Osteoblast (primary cell): ENCODE results near the gene DRD3. TPM values are rescaled to one million over a fixed set of nuclear protein-coding genes. Genes with fewer than 3 reads are reported as not detected.

ENCODE experiments used
- DNase-seq: peaks from one replicate; pipeline ENCODE4 v3.0.0; 2011; ENCODE audit warnings: low spot score, mixed read lengths; ENCODE audit not compliant: insufficient read length; ENCODE audit errors: missing footprints
- H2AFZ ChIP-seq: 2 replicates; pipeline ENCODE4 v1.6.0; 2011; ENCODE audit warnings: mild to moderate bottlenecking, low read length
- H3K27ac ChIP-seq: 2 replicates; pipeline ENCODE4 v1.5.1; 2011; ENCODE audit warnings: mild to moderate bottlenecking, low read depth, low read length, moderate library complexity
- H3K27me3 ChIP-seq: 2 replicates; pipeline ENCODE4 v1.6.0; 2012; ENCODE audit warnings: mild to moderate bottlenecking, control low read depth, inconsistent platforms, low read length, moderate library complexity; ENCODE audit not compliant: insufficient read depth
- H3K36me3 ChIP-seq: 2 replicates; pipeline ENCODE4 v1.5.1; 2011; ENCODE audit warnings: mild to moderate bottlenecking, low read length, control low read depth, moderate library complexity; ENCODE audit not compliant: insufficient read depth
- H3K4me1 ChIP-seq: 2 replicates; pipeline ENCODE4 v1.5.1; 2011; ENCODE audit warnings: mild to moderate bottlenecking, low read length, control low read depth, moderate library complexity; ENCODE audit not compliant: insufficient read depth
- H3K4me2 ChIP-seq: 2 replicates; pipeline ENCODE4 v1.6.0; 2011; ENCODE audit warnings: mild to moderate bottlenecking, low read length; ENCODE audit not compliant: insufficient read depth
- H3K4me3 ChIP-seq: fragments of 200-600 bp; sonication (generic); 3 replicates; pipeline ENCODE4 v1.5.1; 2012; ENCODE audit warnings: mild to moderate bottlenecking, low read length, inconsistent platforms; ENCODE audit not compliant: insufficient read depth
- H3K79me2 ChIP-seq: 2 replicates; pipeline ENCODE4 v1.6.0; 2012; ENCODE audit warnings: mild to moderate bottlenecking, low read length, control low read depth, inconsistent platforms; ENCODE audit not compliant: insufficient read depth
- H3K9me3 ChIP-seq: 2 replicates; pipeline ENCODE4 v1.5.1; 2011; ENCODE audit warnings: low read depth, low read length, control low read depth
- H4K20me1 ChIP-seq: 2 replicates; pipeline ENCODE4 v1.6.0; 2012; ENCODE audit warnings: mild to moderate bottlenecking, low read length, control low read depth; ENCODE audit not compliant: insufficient read depth
- CTCF ChIP-seq: IDR thresholded peaks from 2 replicates; pipeline ENCODE4 v1.5.1; 2011; ENCODE audit warnings: mild to moderate bottlenecking, low read depth, low read length, moderate library complexity; ENCODE audit errors: extremely low read depth
- total RNA-seq: library from RNA; depleted of rRNA; stranded (reverse); fragments of >200 nt; gene quantifications from 2 replicates; pipeline ENCODE4 v1.2.3, GENCODE V29; 2012

The DRD3 gene
- total RNA-seq, 1 donor = not detected

- H3K27me3 ChIP-seq = no peaks in the 10 kb centered on the region
- no peak overlapping the region for H2AFZ ChIP-seq
- peaks cover 17% of the 10 kb centered on the region for H3K4me1 ChIP-seq
- H3K79me2 ChIP-seq = no peaks in the 10 kb centered on the region
- peaks cover 47% of the 10 kb centered on the region for H3K36me3 ChIP-seq
- no peaks in the 10 kb centered on the region for H3K9me3 ChIP-seq
- no peak overlapping the region for H3K4me3 ChIP-seq
- no peaks in the 10 kb centered on the region for H4K20me1 ChIP-seq
- no peak overlapping the region for H3K27ac ChIP-seq
- TF ChIP-seq CTCF = no peak
- no peak for DNase-seq
- no peak overlapping the region for H3K4me2 ChIP-seq
Measured at GRCh38 chr3:114079761-114080160, 99.1 kb downstream of the DRD3 start.

- Histone ChIP-seq H3K4me2 (no peak overlapping the region), H3K27ac (no peak overlapping the region), H3K4me1 (peaks cover 17% of the 10 kb centered on the region), H3K9me3 (no peaks in the 10 kb centered on the region), H3K36me3 (peaks cover 60% of the 10 kb centered on the region), H3K27me3 (no peaks in the 10 kb centered on the region), H4K20me1 (no peaks in the 10 kb centered on the region), H3K79me2 (no peaks in the 10 kb centered on the region), H2AFZ (no peak overlapping the region), H3K4me3 (no peak overlapping the region)
- DNase-seq = no peak
- TF ChIP-seq CTCF = no peak
Measured at GRCh38 chr3:114078126-114078525, 100.7 kb downstream of the DRD3 start.

Other genes with a start within 250 kb of the DRD3 start
- 0.88 and 1.1 TPM in 2 replicates for gene ZDHHC23, start 231.0 kb downstream of the DRD3 start, total RNA-seq
- 3.2 and 4.0 TPM in 2 replicates for gene CCDC191, start 122.5 kb downstream of the DRD3 start, total RNA-seq
- 12.4 and 14.5 TPM in 2 replicates for gene QTRT2, start 122.3 kb downstream of the DRD3 start, total RNA-seq
- not detected in 2 replicates for gene ZNF80, start 58.5 kb upstream of the DRD3 start, total RNA-seq
- not detected in 2 replicates for gene TIGIT, start 115.0 kb upstream of the DRD3 start, total RNA-seq